DOHH2 (cell line): ENCODE results near the gene METAP1D.

Experiments used
- H3F3A ChIP-seq: fragments of 200-600 bp; sonication (generic), shearing (Covaris generic); 2 replicates; pipeline ENCODE4 v1.6.0; 2016; ENCODE audit warnings: antibody characterized with exemption, mild to moderate bottlenecking; ENCODE audit not compliant: control insufficient read depth, insufficient read depth
- H3K27ac ChIP-seq: fragments of 200-600 bp; sonication (generic); 2 replicates; pipeline ENCODE4 v1.5.1; 2014; ENCODE audit warnings: low read depth, mild to moderate bottlenecking, low read length, moderate library complexity
- H3K27me3 ChIP-seq: fragments of 200-600 bp; sonication (generic); 2 replicates; pipeline ENCODE4 v1.6.1; 2014; ENCODE audit warnings: mild to moderate bottlenecking, low read length, mixed read lengths; ENCODE audit not compliant: control insufficient read depth
- H3K36me3 ChIP-seq: fragments of 200-600 bp; sonication (generic); 2 replicates; pipeline ENCODE4 v1.6.1; 2014; ENCODE audit warnings: mild to moderate bottlenecking, low read length, moderate library complexity, mixed read lengths; ENCODE audit not compliant: control insufficient read depth
- H3K4me1 ChIP-seq: fragments of 200-600 bp; sonication (generic); 2 replicates; pipeline ENCODE4 v1.6.1; 2014; ENCODE audit warnings: mild to moderate bottlenecking, low read length, mixed read lengths; ENCODE audit not compliant: control insufficient read depth
- H3K4me2 ChIP-seq: fragments of 200-600 bp; sonication (generic); 2 replicates; pipeline ENCODE4 v1.6.0; 2014; ENCODE audit warnings: mild to moderate bottlenecking, low read length, moderate library complexity
- H3K4me3 ChIP-seq: fragments of 200-600 bp; sonication (generic); 2 replicates; pipeline ENCODE4 v1.5.1; 2014; ENCODE audit warnings: mild to moderate bottlenecking, low read length, mixed read lengths
- H3K79me2 ChIP-seq: fragments of 200-600 bp; sonication (generic); 2 replicates; pipeline ENCODE4 v1.6.1; 2014; ENCODE audit warnings: mild to moderate bottlenecking, low read length, mixed read lengths; ENCODE audit not compliant: control insufficient read depth
- H3K9me2 ChIP-seq: fragments of 200-600 bp; sonication (generic); replicated peaks from 2 replicates; pipeline ENCODE4 v1.6.1; 2014; ENCODE audit warnings: mild to moderate bottlenecking, low read length, mixed read lengths; ENCODE audit not compliant: control insufficient read depth
- H3K9me3 ChIP-seq: fragments of 200-600 bp; sonication (generic); 2 replicates; pipeline ENCODE4 v1.6.1; 2014; ENCODE audit warnings: antibody characterized with exemption, low read length, mixed read lengths; ENCODE audit not compliant: control insufficient read depth, insufficient read depth
- H4K20me1 ChIP-seq: fragments of 200-600 bp; sonication (generic); 2 replicates; pipeline ENCODE4 v1.6.0; 2014; ENCODE audit warnings: low read depth, mild to moderate bottlenecking, antibody characterized with exemption, low read length, moderate library complexity; ENCODE audit not compliant: control insufficient read depth, insufficient read depth
- EZH2phosphoT487 ChIP-seq: fragments of 200-600 bp; sonication (generic); IDR thresholded peaks from 2 replicates; pipeline ENCODE4 v1.6.1; 2017; ENCODE audit warnings: borderline replicate concordance, mild to moderate bottlenecking, antibody characterized with exemption, low read length, moderate library complexity, mixed read lengths
- TF ChIP-seq, protein P1 (sequence below): fragments of 200-600 bp; sonication (generic); IDR thresholded peaks from one replicate; pipeline ENCODE4 v1.5.1; 2014; ENCODE audit warnings: antibody characterized with exemption, mild to moderate bottlenecking, low read depth, low read length; ENCODE audit not compliant: poor library complexity, severe bottlenecking

Gene METAP1D

DNA sequence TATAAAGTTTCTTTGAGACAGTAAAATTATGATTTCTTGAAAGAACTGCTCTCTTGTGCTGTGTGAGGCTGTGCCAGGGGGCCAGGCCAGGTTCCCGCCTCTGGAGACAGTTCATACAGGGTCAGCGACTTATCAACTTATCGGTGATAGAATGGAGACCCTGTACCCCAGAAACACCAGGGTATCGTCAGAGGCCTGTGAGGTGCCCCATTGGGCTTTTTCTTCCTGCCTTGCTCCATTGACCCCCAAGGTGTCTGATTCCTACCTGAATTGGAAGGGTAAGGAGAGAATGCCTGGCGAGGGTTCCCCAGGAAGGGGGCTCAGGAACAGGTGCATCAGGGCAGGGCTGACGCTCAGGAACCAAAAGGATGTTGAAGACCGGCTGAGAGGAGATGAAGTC is 89.9 kb downstream of the METAP1D start:
- Histone ChIP-seq H3K4me1 (peaks cover 17% of the 10 kb centered on the region), H3K27ac (no peak overlapping the region), H3F3A (peaks cover 14% of the 10 kb centered on the region; the same call in 1 of the 2 replicates), H3K36me3 (no peaks in the 10 kb centered on the region), H4K20me1 (no peaks in the 10 kb centered on the region; the same call in 1 of the 2 replicates), H3K9me3 (no peaks in the 10 kb centered on the region), H3K4me3 (no peak overlapping the region), H3K4me2 (no peak overlapping the region), H3K27me3 (peaks cover 89% of the 10 kb centered on the region), H3K79me2 (no peaks in the 10 kb centered on the region), H3K9me2 (no peaks in the 10 kb centered on the region)
- TF ChIP-seq EZH2phosphoT487, result no peak
- TF ChIP-seq, protein P1, sequence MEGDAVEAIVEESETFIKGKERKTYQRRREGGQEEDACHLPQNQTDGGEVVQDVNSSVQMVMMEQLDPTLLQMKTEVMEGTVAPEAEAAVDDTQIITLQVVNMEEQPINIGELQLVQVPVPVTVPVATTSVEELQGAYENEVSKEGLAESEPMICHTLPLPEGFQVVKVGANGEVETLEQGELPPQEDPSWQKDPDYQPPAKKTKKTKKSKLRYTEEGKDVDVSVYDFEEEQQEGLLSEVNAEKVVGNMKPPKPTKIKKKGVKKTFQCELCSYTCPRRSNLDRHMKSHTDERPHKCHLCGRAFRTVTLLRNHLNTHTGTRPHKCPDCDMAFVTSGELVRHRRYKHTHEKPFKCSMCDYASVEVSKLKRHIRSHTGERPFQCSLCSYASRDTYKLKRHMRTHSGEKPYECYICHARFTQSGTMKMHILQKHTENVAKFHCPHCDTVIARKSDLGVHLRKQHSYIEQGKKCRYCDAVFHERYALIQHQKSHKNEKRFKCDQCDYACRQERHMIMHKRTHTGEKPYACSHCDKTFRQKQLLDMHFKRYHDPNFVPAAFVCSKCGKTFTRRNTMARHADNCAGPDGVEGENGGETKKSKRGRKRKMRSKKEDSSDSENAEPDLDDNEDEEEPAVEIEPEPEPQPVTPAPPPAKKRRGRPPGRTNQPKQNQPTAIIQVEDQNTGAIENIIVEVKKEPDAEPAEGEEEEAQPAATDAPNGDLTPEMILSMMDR, result no peak

DNA sequence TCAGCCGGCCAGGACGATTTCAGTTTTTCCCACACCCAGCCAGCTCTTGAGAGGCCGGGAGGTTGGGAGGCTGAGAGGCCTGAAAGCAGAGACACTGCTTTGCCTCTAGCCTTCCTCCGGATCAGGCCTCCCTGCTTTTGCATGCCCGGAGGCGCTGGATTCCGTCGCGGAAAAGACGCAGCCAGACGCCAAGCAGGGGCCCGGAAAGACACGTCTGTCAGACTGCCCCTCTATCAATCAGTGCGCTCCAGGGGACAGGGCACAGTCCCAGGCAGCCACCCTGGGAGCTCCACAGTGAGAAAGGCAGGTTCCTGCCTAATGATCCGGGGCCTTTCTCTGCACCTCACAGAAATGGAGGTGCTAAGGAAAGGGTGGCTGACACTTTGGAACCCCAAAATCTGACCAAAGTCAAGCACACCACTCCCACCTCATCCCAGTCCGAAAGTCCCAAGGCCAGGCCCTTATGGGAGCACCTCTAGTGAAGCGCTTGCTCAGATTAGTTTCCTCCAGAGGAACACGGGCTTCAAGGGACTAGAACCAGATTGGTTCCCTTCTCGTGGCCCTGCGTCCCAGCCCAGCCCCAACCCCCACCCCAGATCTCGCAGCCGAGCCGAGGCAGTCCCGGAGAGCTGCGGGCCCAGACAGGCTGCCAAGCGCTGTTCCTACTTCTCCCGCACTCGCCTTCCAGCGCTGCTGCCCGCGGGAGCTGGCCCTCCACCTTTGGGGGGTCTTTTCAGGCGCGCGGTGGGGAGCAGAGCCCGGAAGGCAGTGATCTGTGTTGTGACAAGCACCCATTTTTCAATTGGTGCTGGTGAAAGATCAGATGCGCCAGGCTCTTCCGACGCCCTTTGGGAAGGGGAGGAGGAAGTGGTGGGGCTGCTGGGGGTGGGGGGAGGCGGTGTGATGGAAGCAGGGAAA is 90.5 kb downstream of the METAP1D start:
- Histone ChIP-seq H3K4me3 (no peak overlapping the region), H3K9me3 (no peaks in the 10 kb centered on the region), H4K20me1 (no peaks in the 10 kb centered on the region; the same call in 1 of the 2 replicates), H3K79me2 (no peaks in the 10 kb centered on the region), H3K4me1 (peaks cover 21% of the 10 kb centered on the region), H3K27me3 (peaks cover 92% of the 10 kb centered on the region), H3F3A (peaks cover 14% of the 10 kb centered on the region; the same call in 1 of the 2 replicates), H3K27ac (no peak overlapping the region), H3K4me2 (no peak overlapping the region), H3K9me2 (no peaks in the 10 kb centered on the region), H3K36me3 (no peaks in the 10 kb centered on the region)
- TF ChIP-seq, protein P1, result no peak
- TF ChIP-seq EZH2phosphoT487, result no peak

DNA sequence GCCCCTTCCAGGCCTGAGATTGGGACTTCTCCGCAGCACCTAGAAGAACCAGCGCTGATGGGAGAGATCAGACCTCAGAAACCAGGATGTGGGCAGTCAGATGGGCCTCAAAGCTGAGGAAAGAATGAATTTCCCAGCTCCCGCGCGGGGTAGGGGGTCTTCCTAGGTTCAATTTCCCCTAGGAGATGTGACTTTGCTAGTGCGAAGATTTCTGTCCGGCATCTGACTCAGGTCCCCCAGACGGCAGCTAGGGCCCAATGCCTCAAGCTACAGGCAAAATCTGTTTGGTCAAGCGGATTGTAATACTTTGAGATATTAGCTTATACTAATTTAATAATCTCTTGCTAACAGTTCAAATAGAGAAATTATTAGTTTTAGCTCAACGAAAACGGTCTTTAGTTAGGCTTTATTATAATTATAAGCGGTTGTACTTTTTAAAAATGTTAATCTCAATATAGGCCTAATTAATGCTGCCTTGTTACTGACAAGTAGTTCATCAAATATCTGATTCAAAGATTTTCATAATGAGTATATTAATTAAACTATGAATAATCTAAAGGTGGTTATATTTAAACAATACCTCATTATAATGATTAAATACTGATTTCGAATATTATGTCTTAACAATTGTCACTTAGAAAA is 91.4 kb downstream of the METAP1D start:
- Histone ChIP-seq H3K27ac (no peak overlapping the region), H3F3A (peaks cover 14% of the 10 kb centered on the region; the same call in 1 of the 2 replicates), H3K9me2 (no peaks in the 10 kb centered on the region), H3K9me3 (no peaks in the 10 kb centered on the region), H3K79me2 (no peaks in the 10 kb centered on the region), H3K36me3 (no peaks in the 10 kb centered on the region), H4K20me1 (no peaks in the 10 kb centered on the region), H3K27me3 (peaks cover 93% of the 10 kb centered on the region), H3K4me1 (peaks cover 22% of the 10 kb centered on the region), H3K4me2 (no peak overlapping the region), H3K4me3 (no peak overlapping the region)
- TF ChIP-seq EZH2phosphoT487, result no peak
- TF ChIP-seq, protein P1, result no peak
